ENCODE measurements around the gene NEURL1. TPM values are rescaled to one million over a fixed set of nuclear protein-coding genes. Genes with fewer than 3 reads are reported as not detected.
A peak's percentile ranks its signal among the peaks of the same experiment; 100 is the strongest.
"Not testable (repeated sequence)": the region's sequence is repeated elsewhere in the genome, so short reads cannot be mapped to it uniquely, and the experiment has no call there.

NEURL1 gene
- total RNA-seq, 2 donors from 2014 or later: 0.37 to 0.38 TPM

DNA sequence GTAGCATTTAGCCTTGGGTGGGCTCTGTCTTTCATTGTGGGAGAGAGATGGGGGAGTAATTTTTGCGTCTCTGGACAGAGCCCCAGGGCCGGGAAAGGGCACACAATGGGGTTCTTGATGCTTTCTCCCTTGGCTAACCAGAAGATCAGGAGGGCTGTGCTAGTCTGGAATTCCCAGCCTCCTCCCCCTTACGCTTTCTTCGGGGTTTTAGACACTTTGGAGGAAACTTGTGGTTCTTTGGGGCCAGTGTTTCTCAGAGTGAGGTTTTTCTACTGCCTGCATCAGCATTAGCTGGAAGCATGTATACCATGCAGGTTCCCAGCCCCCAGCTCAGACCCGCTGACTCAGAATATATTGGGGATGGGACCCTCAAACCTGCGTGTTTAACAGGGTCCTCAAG lies 7.0 kb downstream of the NEURL1 start:
- no peaks in the 10 kb centered on the region for H3K36me3 ChIP-seq (ENCODE audit: control insufficient read depth, insufficient read depth, low read length)
- no peak overlapping the region for H3K4me3 ChIP-seq (ENCODE audit: low read length)
- Mint-ChIP-seq H3K4me3 (no peak overlapping the region), H3K27ac (no peak overlapping the region), H3K36me3 (ENCODE audit: low read depth) (no peaks in the 10 kb centered on the region), H3K9me3 (no peaks in the 10 kb centered on the region), H3K4me1 (peaks cover 15% of the 10 kb centered on the region), H3K27me3 (ENCODE audit: insufficient read depth) (peaks cover 35% of the 10 kb centered on the region)
- no peaks in the 10 kb centered on the region for H3K4me1 ChIP-seq (ENCODE audit: control insufficient read depth, insufficient read depth, low read length)
- no peak overlapping the region for H3K27ac ChIP-seq (ENCODE audit: low read depth, low read length)
- no peaks in the 10 kb centered on the region for H3K9me3 ChIP-seq (ENCODE audit: control insufficient read depth, low read length)
- H3K9ac ChIP-seq (ENCODE audit: extremely low read depth, low read length, poor library complexity, severe bottlenecking): no peak overlapping the region
- TF ChIP-seq, protein P1, sequence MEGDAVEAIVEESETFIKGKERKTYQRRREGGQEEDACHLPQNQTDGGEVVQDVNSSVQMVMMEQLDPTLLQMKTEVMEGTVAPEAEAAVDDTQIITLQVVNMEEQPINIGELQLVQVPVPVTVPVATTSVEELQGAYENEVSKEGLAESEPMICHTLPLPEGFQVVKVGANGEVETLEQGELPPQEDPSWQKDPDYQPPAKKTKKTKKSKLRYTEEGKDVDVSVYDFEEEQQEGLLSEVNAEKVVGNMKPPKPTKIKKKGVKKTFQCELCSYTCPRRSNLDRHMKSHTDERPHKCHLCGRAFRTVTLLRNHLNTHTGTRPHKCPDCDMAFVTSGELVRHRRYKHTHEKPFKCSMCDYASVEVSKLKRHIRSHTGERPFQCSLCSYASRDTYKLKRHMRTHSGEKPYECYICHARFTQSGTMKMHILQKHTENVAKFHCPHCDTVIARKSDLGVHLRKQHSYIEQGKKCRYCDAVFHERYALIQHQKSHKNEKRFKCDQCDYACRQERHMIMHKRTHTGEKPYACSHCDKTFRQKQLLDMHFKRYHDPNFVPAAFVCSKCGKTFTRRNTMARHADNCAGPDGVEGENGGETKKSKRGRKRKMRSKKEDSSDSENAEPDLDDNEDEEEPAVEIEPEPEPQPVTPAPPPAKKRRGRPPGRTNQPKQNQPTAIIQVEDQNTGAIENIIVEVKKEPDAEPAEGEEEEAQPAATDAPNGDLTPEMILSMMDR (conservative IDR thresholded peaks at IDR 0.05): no peak
- DNase-seq: peak; percentile 39
- WGBS, 2 experiments (ENCODE audit: insufficient coverage in 1 of 2, insufficient read length in 1 of 2): 78 to 85% methylated on average over 4 to 6 of the region's 6 CpGs
- peaks cover 25% of the 10 kb centered on the region for H3K27me3 ChIP-seq (ENCODE audit: control insufficient read depth, insufficient read depth, low read length, poor library complexity, severe bottlenecking)

- no peak overlapping the region for H3K9ac ChIP-seq (ENCODE audit: extremely low read depth, low read length, poor library complexity, severe bottlenecking)
- H3K4me1 Mint-ChIP-seq: peaks cover 15% of the 10 kb centered on the region
- no peaks in the 10 kb centered on the region for H3K36me3 ChIP-seq (ENCODE audit: control insufficient read depth, insufficient read depth, low read length)
- H3K27ac Mint-ChIP-seq: no peak overlapping the region
- peaks cover 18% of the 10 kb centered on the region for H3K27me3 ChIP-seq (ENCODE audit: control insufficient read depth, insufficient read depth, low read length, poor library complexity, severe bottlenecking)
- TF ChIP-seq, protein P1 (conservative IDR thresholded peaks at IDR 0.05): no peak
- H3K4me3 Mint-ChIP-seq: no peak overlapping the region
- H3K4me1 ChIP-seq (ENCODE audit: control insufficient read depth, insufficient read depth, low read length): no peaks in the 10 kb centered on the region
- no peaks in the 10 kb centered on the region for H3K9me3 ChIP-seq (ENCODE audit: control insufficient read depth, low read length)
- no peak overlapping the region for H3K4me3 ChIP-seq (ENCODE audit: low read length)
- no peaks in the 10 kb centered on the region for H3K9me3 Mint-ChIP-seq
- no peak overlapping the region for H3K27ac ChIP-seq (ENCODE audit: low read depth, low read length)
- 87 to 100% methylated on average over 2 to 3 of the region's 3 CpGs for WGBS, 2 experiments (ENCODE audit: insufficient coverage in 1 of 2, insufficient read length in 1 of 2)
- peaks cover 28% of the 10 kb centered on the region for H3K27me3 Mint-ChIP-seq (ENCODE audit: insufficient read depth)
- DNase-seq: peak; percentile 17
- no peaks in the 10 kb centered on the region for H3K36me3 Mint-ChIP-seq (ENCODE audit: low read depth)
Measured at GRCh38 chr10:103501186-103501585, 7.7 kb downstream of the NEURL1 start.

DNA sequence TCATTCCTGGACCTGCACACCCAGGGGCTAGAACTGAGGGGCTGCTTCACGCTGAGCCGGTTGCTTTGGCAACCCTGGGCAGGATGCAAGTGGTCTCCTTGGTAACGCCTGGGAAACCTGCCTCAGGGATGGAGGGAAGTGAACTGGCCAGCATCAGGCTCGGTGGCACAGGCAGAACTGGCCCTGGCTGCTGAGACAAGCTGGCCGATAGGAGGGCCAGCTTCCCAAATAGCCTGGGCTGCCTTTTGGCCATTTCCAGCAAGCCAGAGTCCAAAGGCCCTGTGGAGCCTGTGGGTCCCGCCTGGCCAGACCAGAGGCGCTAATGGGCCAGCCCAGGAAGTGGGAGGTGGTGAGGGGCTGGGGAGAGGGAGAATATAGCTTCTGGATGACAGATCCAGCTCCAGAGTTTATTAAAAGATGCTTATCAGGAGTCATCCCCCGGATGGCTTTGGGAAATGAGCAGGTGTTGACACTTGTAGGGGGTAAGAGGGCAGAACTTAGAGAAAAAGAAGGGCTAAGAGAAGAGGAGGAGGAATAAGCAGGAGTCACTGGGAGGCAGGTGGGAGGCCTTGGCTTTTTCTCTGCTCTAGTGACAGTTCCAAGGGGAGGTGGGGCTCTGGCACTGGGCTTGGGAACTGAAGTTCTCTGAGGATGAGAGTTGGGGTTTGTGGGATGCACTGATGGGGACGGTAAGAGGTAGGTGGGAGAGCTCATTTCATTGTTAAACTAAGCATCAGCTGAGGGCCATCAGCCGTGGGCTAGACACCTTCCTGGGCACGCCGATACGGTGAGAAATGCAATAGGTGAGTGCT lies 9.6 kb downstream of the NEURL1 start:
- no peaks in the 10 kb centered on the region for H3K4me1 ChIP-seq (ENCODE audit: control insufficient read depth, insufficient read depth, low read length)
- TF ChIP-seq, protein P1 (conservative IDR thresholded peaks at IDR 0.05): no peak
- H3K36me3 Mint-ChIP-seq (ENCODE audit: low read depth): no peaks in the 10 kb centered on the region
- H3K9ac ChIP-seq (ENCODE audit: extremely low read depth, low read length, poor library complexity, severe bottlenecking): no peak overlapping the region
- peak; percentile 73 for DNase-seq
- H3K27ac Mint-ChIP-seq: no peak overlapping the region
- H3K27me3 Mint-ChIP-seq (ENCODE audit: insufficient read depth): peaks cover 12% of the 10 kb centered on the region
- H3K27ac ChIP-seq (ENCODE audit: low read depth, low read length): peak overlapping the region; percentile 52
- H3K9me3 Mint-ChIP-seq: no peaks in the 10 kb centered on the region
- H3K36me3 ChIP-seq (ENCODE audit: control insufficient read depth, insufficient read depth, low read length): no peaks in the 10 kb centered on the region
- no peak overlapping the region for H3K4me3 ChIP-seq (ENCODE audit: low read length)
- H3K4me1 Mint-ChIP-seq: peaks cover 15% of the 10 kb centered on the region
- H3K4me3 Mint-ChIP-seq: no peak overlapping the region
- H3K27me3 ChIP-seq (ENCODE audit: control insufficient read depth, insufficient read depth, low read length, poor library complexity, severe bottlenecking): no peaks in the 10 kb centered on the region
- no peaks in the 10 kb centered on the region for H3K9me3 ChIP-seq (ENCODE audit: control insufficient read depth, low read length)
- WGBS, 2 experiments (ENCODE audit: insufficient coverage in 1 of 2, insufficient read length in 1 of 2): 86 to 92% methylated on average over 7 to 13 of the region's 13 CpGs

DNA sequence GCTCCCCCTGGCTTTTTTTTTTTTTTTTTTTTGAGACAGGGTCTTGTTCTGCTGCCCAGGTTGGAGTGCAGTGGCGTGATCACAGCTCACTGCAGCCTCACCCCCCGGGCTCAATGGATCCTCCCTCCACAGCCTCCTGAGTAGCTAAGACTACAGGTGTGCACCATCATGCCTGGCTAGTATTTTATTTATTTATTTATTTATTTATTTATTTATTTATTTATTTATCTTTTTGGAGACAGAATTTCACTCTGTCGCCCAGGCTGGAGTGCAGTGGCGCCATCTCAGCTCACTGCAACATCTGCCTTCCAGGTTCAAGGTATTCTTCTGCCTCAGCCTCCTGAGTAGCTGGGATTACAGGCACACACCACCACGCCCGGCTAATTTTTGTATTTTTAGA lies 10.3 kb downstream of the NEURL1 start:
- H3K27me3 ChIP-seq (ENCODE audit: control insufficient read depth, insufficient read depth, low read length, poor library complexity, severe bottlenecking); H3K9me3 ChIP-seq (ENCODE audit: control insufficient read depth, low read length); H3K27ac ChIP-seq (ENCODE audit: low read depth, low read length); H3K27ac Mint-ChIP-seq; DNase-seq; H3K4me3 ChIP-seq (ENCODE audit: low read length); H3K9ac ChIP-seq (ENCODE audit: extremely low read depth, low read length, poor library complexity, severe bottlenecking); H3K36me3 Mint-ChIP-seq (ENCODE audit: low read depth); H3K36me3 ChIP-seq (ENCODE audit: control insufficient read depth, insufficient read depth, low read length); H3K4me1 ChIP-seq (ENCODE audit: control insufficient read depth, insufficient read depth, low read length); H3K27me3 Mint-ChIP-seq (ENCODE audit: insufficient read depth); H3K9me3 Mint-ChIP-seq; H3K4me3 Mint-ChIP-seq: not testable (repeated sequence)
- H3K4me1 Mint-ChIP-seq: peaks cover 15% of the 10 kb centered on the region
- 97 to 100% methylated on average over 4 to 6 of the region's 6 CpGs for WGBS, 2 experiments (ENCODE audit: insufficient coverage in 1 of 2, insufficient read length in 1 of 2)

Measured in endodermal cell (in vitro differentiated cells).